HG03432 (cell line): ENCODE measurements around the gene DHX15.

Experiments used
- ATAC-seq: cut with Tn5 transposase; IDR thresholded peaks from one replicate; pipeline ENCODE4 v1.9.1; 2021; ENCODE audit warnings: mild to moderate bottlenecking, moderate library complexity; ENCODE audit not compliant: unreplicated experiment

Gene DHX15

GRCh38 chr4:24584211-24584850 lies at the start of gene DHX15:
DHX15 (minus strand) TSS chr4:24584554; CDS start chr4:24584393, 161 bp downstream.
- peak; percentile 89 for ATAC-seq

GRCh38 chr4:24632011-24632410 lies 47.7 kb upstream of the DHX15 start:
- no peak for ATAC-seq

GRCh38 chr4:24630937-24631336 lies 46.6 kb upstream of the DHX15 start:
- no peak for ATAC-seq

GRCh38 chr4:24625091-24625490 lies 40.7 kb upstream of the DHX15 start:
- ATAC-seq, result no peak

- no peak for ATAC-seq
Observed at GRCh38 chr4:24624381-24624780, 40.0 kb upstream of the DHX15 start.

GRCh38 chr4:24622146-24622834 lies 37.9 kb upstream of the DHX15 start:
- ATAC-seq, result no peak

- no peak for ATAC-seq
Observed at GRCh38 chr4:24615977-24616376, 31.6 kb upstream of the DHX15 start.

GRCh38 chr4:24614881-24615280 lies 30.5 kb upstream of the DHX15 start:
- no peak for ATAC-seq

- no peak for ATAC-seq
Observed at GRCh38 chr4:24613502-24613901, 29.1 kb upstream of the DHX15 start.

- no peak for ATAC-seq
Observed at GRCh38 chr4:24611575-24611974, 27.2 kb upstream of the DHX15 start.

GRCh38 chr4:24607334-24607733 lies 23.0 kb upstream of the DHX15 start:
- ATAC-seq, result no peak

GRCh38 chr4:24605216-24605615 lies 20.9 kb upstream of the DHX15 start:
- ATAC-seq, result no peak

GRCh38 chr4:24604558-24605214 lies 20.3 kb upstream of the DHX15 start:
- no peak for ATAC-seq

- ATAC-seq, result no peak
Observed at GRCh38 chr4:24603343-24603742, 19.0 kb upstream of the DHX15 start.

- ATAC-seq, result no peak
Observed at GRCh38 chr4:24601121-24601520, 16.8 kb upstream of the DHX15 start.

- ATAC-seq, result no peak
Observed at GRCh38 chr4:24599275-24599674, 14.9 kb upstream of the DHX15 start.

- no peak for ATAC-seq
Observed at GRCh38 chr4:24598025-24598424, 13.7 kb upstream of the DHX15 start.

- ATAC-seq, result no peak
Observed at GRCh38 chr4:24595659-24596058, 11.3 kb upstream of the DHX15 start.

GRCh38 chr4:24594887-24595286 lies 10.5 kb upstream of the DHX15 start:
- ATAC-seq, result no peak

- peak; percentile 68 for ATAC-seq
Observed at GRCh38 chr4:24589448-24589847, 5.1 kb upstream of the DHX15 start.

GRCh38 chr4:24588216-24588954 lies 4.0 kb upstream of the DHX15 start:
- ATAC-seq, result no peak
